WTC11 (cell line): ENCODE measurements around the gene BMP8A. TPM values are rescaled to one million over a fixed set of nuclear protein-coding genes. Genes with fewer than 3 reads are reported as not detected.

ENCODE experiments used
- ATAC-seq: fragments of 200-7000 bp; cut with Tn5 transposase; 2 replicates; pipeline ENCODE4 v1.10.0; 2021; ENCODE audit warnings: mild to moderate bottlenecking, moderate library complexity
- CTCF ChIA-PET: fragments of 300-600 bp; sonication (Branson Sonifier 250); formaldehyde crosslinking; loops from one replicate; lab custom pipeline; 2021; ENCODE audit warnings: antibody characterized with exemption; lab: Charles Lee
- POLR2A ChIA-PET: fragments of 350-600 bp; sonication (Branson Sonifier 250); formaldehyde crosslinking; loops from one replicate; lab custom pipeline; 2021; ENCODE audit warnings: antibody characterized with exemption; lab: Charles Lee
- DNase-seq: peaks from one replicate; pipeline ENCODE4 v3.0.0; 2021; ENCODE audit warnings: low spot score
- H3K27ac Mint-ChIP-seq: 2 replicates; pipeline ENCODE4 v1.8.0; 2021; ENCODE audit warnings: mixed read lengths
- H3K27me3 Mint-ChIP-seq: 2 replicates; pipeline ENCODE4 v1.8.0; 2021; ENCODE audit warnings: low read depth, mild to moderate bottlenecking, moderate library complexity, mixed read lengths
- H3K36me3 Mint-ChIP-seq: 2 replicates; pipeline ENCODE4 v1.8.0; 2021; ENCODE audit warnings: mixed read lengths
- H3K4me1 Mint-ChIP-seq: 2 replicates; pipeline ENCODE4 v1.8.0; 2022; ENCODE audit warnings: mixed read lengths
- H3K4me3 Mint-ChIP-seq: 2 replicates; pipeline ENCODE4 v1.8.0; 2021; ENCODE audit warnings: mild to moderate bottlenecking, moderate library complexity, mixed read lengths
- H3K9me3 Mint-ChIP-seq: 2 replicates; pipeline ENCODE4 v1.8.0; 2021; ENCODE audit warnings: mixed read lengths
- ATF1 ChIP-seq: sonication (generic); formaldehyde crosslinking; IDR thresholded peaks from 2 replicates; pipeline ENCODE4 v1.8.1; 2023; ENCODE audit warnings: mild to moderate bottlenecking, moderate library complexity, missing genetic modification reagents
- GABPB1 ChIP-seq: sonication (generic); formaldehyde crosslinking; IDR thresholded peaks from 2 replicates; pipeline ENCODE4 v1.8.1; 2023; ENCODE audit warnings: mild to moderate bottlenecking, missing genetic modification reagents
- IRF2 ChIP-seq: sonication (generic); formaldehyde crosslinking; IDR thresholded peaks from 2 replicates; pipeline ENCODE4 v1.8.0; 2022; ENCODE audit warnings: low read depth, missing genetic modification reagents, borderline replicate concordance
- KAT7 ChIP-seq: sonication (generic); formaldehyde crosslinking; IDR thresholded peaks from 2 replicates; pipeline ENCODE4 v1.8.1; 2023; ENCODE audit warnings: missing genetic modification reagents, mild to moderate bottlenecking, borderline replicate concordance
- OVOL2 ChIP-seq: fragments of 250-450 bp; sonication (Bioruptor Pico); IDR thresholded peaks from 2 replicates; pipeline ENCODE4 v1.9.0; 2021; ENCODE audit warnings: mild to moderate bottlenecking, borderline replicate concordance
- PRRX2 ChIP-seq: fragments of 250-450 bp; sonication (Bioruptor Pico); IDR thresholded peaks from 2 replicates; pipeline ENCODE4 v1.8.0; 2021; ENCODE audit warnings: mild to moderate bottlenecking
- SOX15 ChIP-seq: fragments of 250-450 bp; sonication (Bioruptor Pico); IDR thresholded peaks from 2 replicates; pipeline ENCODE4 v1.9.0; 2021; ENCODE audit warnings: mild to moderate bottlenecking
- TCF7 ChIP-seq: sonication (generic); formaldehyde crosslinking; IDR thresholded peaks from 2 replicates; pipeline ENCODE4 v1.8.0; 2022; ENCODE audit warnings: mild to moderate bottlenecking, low read depth, missing genetic modification reagents, moderate library complexity
- TEAD1 ChIP-seq: sonication (generic); formaldehyde crosslinking; IDR thresholded peaks from 2 replicates; pipeline ENCODE4 v1.8.0; 2022; ENCODE audit warnings: mild to moderate bottlenecking, missing genetic modification reagents
- ZNF138 ChIP-seq: sonication (generic); formaldehyde crosslinking; conservative IDR thresholded peaks from 2 replicates; pipeline ENCODE4 v1.8.1; 2022; ENCODE audit warnings: mild to moderate bottlenecking, moderate library complexity, missing genetic modification reagents
- ZNF232 ChIP-seq: sonication (generic); formaldehyde crosslinking; IDR thresholded peaks from 2 replicates; pipeline ENCODE4 v1.8.0; 2022; ENCODE audit warnings: mild to moderate bottlenecking, missing genetic modification reagents
- ZNF671 ChIP-seq: fragments of 250-450 bp; sonication (Bioruptor Pico); IDR thresholded peaks from 2 replicates; pipeline ENCODE4 v1.8.0; 2021; ENCODE audit warnings: mild to moderate bottlenecking
- total RNA-seq: library from RNA; stranded (reverse); gene quantifications from 3 replicates; pipeline ENCODE4 v1.2.3, GENCODE V29; 2021
- TF ChIP-seq, protein P1 (sequence below): sonication (generic); formaldehyde crosslinking; IDR thresholded peaks from 2 replicates; pipeline ENCODE4 v1.8.1; 2022; ENCODE audit warnings: low read depth, missing genetic modification reagents, borderline replicate concordance
- TF ChIP-seq, protein P2 (sequence below): sonication (generic); formaldehyde crosslinking; IDR thresholded peaks from 2 replicates; pipeline ENCODE4 v1.8.0; 2022; ENCODE audit warnings: mild to moderate bottlenecking, missing genetic modification reagents
- TF ChIP-seq, protein P3 (sequence below): sonication (generic); formaldehyde crosslinking; IDR thresholded peaks from 2 replicates; pipeline ENCODE4 v1.8.1; 2022; ENCODE audit warnings: mild to moderate bottlenecking, moderate library complexity, missing genetic modification reagents
- TF ChIP-seq, protein P4 (sequence below): sonication (generic); formaldehyde crosslinking; IDR thresholded peaks from 2 replicates; pipeline ENCODE4 v1.8.1; 2023; ENCODE audit warnings: mild to moderate bottlenecking, missing genetic modification reagents, moderate library complexity
- TF ChIP-seq, protein P5 (sequence below): sonication (generic); formaldehyde crosslinking; IDR thresholded peaks from 2 replicates; pipeline ENCODE4 v1.8.0; 2022; ENCODE audit warnings: mild to moderate bottlenecking, missing genetic modification reagents
- TF ChIP-seq, protein P6 (sequence below): sonication (generic); formaldehyde crosslinking; IDR thresholded peaks from 2 replicates; pipeline ENCODE4 v1.8.1; 2022; ENCODE audit warnings: mild to moderate bottlenecking, missing genetic modification reagents, moderate library complexity, borderline replicate concordance

The BMP8A gene
- total RNA-seq, 1 experiment from 2014 or later = 0.94 TPM

DNA sequence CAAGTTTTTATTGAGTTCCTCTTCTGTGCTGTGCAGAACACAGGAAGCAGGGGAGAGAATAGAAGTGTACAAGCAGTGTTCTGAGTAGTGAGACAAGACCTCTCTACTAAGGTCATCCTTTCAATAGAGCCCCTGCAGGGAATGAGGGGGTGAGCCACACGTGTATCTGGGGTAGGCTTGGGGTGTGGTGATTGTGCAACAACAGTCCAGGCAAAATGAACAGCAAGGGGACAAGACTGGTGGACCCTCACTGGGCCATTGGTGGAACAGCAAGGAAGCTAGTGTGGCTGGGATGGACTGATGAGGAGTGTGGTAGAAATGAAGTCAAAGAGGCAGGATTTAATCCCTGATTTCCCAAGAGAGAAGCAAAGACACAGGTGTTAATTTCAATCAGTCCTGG, 8.2 kb upstream of the BMP8A start (continued):
- TF ChIP-seq, protein P1, sequence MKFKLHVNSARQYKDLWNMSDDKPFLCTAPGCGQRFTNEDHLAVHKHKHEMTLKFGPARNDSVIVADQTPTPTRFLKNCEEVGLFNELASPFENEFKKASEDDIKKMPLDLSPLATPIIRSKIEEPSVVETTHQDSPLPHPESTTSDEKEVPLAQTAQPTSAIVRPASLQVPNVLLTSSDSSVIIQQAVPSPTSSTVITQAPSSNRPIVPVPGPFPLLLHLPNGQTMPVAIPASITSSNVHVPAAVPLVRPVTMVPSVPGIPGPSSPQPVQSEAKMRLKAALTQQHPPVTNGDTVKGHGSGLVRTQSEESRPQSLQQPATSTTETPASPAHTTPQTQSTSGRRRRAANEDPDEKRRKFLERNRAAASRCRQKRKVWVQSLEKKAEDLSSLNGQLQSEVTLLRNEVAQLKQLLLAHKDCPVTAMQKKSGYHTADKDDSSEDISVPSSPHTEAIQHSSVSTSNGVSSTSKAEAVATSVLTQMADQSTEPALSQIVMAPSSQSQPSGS (CRISPR knock-in tag) = no peak
- no peak for TF ChIP-seq KAT7 (CRISPR knock-in tag)
- TF ChIP-seq, protein P2, sequence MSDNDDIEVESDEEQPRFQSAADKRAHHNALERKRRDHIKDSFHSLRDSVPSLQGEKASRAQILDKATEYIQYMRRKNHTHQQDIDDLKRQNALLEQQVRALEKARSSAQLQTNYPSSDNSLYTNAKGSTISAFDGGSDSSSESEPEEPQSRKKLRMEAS (CRISPR knock-in tag) = no peak
- TF ChIP-seq, protein P3, sequence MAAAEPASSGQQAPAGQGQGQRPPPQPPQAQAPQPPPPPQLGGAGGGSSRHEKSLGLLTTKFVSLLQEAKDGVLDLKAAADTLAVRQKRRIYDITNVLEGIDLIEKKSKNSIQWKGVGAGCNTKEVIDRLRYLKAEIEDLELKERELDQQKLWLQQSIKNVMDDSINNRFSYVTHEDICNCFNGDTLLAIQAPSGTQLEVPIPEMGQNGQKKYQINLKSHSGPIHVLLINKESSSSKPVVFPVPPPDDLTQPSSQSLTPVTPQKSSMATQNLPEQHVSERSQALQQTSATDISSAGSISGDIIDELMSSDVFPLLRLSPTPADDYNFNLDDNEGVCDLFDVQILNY (CRISPR knock-in tag) = no peak
- no peak for TF ChIP-seq TEAD1 (CRISPR knock-in tag)
- no peak for TF ChIP-seq PRRX2
- TF ChIP-seq, protein P4, sequence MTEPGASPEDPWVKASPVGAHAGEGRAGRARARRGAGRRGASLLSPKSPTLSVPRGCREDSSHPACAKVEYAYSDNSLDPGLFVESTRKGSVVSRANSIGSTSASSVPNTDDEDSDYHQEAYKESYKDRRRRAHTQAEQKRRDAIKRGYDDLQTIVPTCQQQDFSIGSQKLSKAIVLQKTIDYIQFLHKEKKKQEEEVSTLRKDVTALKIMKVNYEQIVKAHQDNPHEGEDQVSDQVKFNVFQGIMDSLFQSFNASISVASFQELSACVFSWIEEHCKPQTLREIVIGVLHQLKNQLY (CRISPR knock-in tag) = no peak
- TF ChIP-seq OVOL2 = no peak
- TF ChIP-seq, all 79 proteins: peak for 0

DNA sequence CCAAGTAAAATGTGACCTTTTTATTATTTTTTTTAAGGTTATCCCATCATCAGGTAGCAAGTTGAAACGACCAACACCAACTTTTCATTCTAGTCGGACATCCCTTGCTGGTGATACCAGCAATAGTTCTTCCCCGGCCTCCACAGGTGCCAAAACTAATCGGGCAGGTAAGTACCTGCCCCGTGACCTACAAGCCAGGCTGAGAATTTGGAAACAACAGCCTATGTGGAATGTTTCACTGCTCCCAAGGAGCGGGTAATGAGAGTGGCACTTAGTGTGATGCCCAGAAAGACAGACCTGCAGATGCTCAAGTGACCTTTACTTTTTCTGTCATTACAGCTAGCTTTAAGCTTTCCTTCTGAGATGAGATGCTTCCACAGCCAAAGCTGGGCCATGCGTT, 6.9 kb upstream of the BMP8A start:
- CTCF ChIA-PET = no interaction called here
- Mint-ChIP-seq H3K9me3 (no peaks in the 10 kb centered on the region), H3K27me3 (peaks cover 10% of the 10 kb centered on the region), H3K4me3 (no peak overlapping the region), H3K27ac (no peak overlapping the region), H3K4me1 (no peaks in the 10 kb centered on the region), H3K36me3 (peaks cover 63% of the 10 kb centered on the region)
- no peak for ATAC-seq
- TF ChIP-seq TCF7 (no peak), ZNF138 (CRISPR knock-in tag) (no peak), IRF2 (CRISPR knock-in tag) (no peak), PRRX2 (no peak), ZNF232 (CRISPR knock-in tag) (no peak), KAT7 (CRISPR knock-in tag) (no peak), SOX15 (CRISPR knock-in tag) (no peak), OVOL2 (no peak), ATF1 (CRISPR knock-in tag) (no peak), ZNF671 (no peak), GABPB1 (CRISPR knock-in tag) (no peak)
- TF ChIP-seq, protein P5, sequence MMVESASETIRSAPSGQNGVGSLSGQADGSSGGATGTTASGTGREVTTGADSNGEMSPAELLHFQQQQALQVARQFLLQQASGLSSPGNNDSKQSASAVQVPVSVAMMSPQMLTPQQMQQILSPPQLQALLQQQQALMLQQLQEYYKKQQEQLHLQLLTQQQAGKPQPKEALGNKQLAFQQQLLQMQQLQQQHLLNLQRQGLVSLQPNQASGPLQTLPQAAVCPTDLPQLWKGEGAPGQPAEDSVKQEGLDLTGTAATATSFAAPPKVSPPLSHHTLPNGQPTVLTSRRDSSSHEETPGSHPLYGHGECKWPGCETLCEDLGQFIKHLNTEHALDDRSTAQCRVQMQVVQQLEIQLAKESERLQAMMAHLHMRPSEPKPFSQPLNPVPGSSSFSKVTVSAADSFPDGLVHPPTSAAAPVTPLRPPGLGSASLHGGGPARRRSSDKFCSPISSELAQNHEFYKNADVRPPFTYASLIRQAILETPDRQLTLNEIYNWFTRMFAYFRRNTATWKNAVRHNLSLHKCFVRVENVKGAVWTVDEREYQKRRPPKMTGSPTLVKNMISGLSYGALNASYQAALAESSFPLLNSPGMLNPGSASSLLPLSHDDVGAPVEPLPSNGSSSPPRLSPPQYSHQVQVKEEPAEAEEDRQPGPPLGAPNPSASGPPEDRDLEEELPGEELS (CRISPR knock-in tag) = no peak
- TF ChIP-seq, protein P6, sequence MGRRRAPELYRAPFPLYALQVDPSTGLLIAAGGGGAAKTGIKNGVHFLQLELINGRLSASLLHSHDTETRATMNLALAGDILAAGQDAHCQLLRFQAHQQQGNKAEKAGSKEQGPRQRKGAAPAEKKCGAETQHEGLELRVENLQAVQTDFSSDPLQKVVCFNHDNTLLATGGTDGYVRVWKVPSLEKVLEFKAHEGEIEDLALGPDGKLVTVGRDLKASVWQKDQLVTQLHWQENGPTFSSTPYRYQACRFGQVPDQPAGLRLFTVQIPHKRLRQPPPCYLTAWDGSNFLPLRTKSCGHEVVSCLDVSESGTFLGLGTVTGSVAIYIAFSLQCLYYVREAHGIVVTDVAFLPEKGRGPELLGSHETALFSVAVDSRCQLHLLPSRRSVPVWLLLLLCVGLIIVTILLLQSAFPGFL (CRISPR knock-in tag) = no peak
- TF ChIP-seq, protein P3 (CRISPR knock-in tag) = no peak
- TF ChIP-seq, all 79 proteins: peak for 0
- POLR2A ChIA-PET = no interaction called here
- no peak for DNase-seq
